HT1080 (cell line): ENCODE results near the gene USP6NL. TPM values are rescaled to one million over a fixed set of nuclear protein-coding genes. Genes with fewer than 3 reads are reported as not detected.

Experiments
- DNase-seq: peaks from one replicate; pipeline ENCODE4 v3.0.0-alpha.2; 2015; ENCODE audit warnings: low read depth
- total RNA-seq: library from RNA; depleted of rRNA; stranded (reverse); fragments of >200 nt; shearing (Covaris generic); gene quantifications from 2 replicates; pipeline ENCODE4 v1.2.3, GENCODE V29; 2014

USP6NL gene
- total RNA-seq, 1 experiment from 2014 or later: 20.8 TPM

DNA sequence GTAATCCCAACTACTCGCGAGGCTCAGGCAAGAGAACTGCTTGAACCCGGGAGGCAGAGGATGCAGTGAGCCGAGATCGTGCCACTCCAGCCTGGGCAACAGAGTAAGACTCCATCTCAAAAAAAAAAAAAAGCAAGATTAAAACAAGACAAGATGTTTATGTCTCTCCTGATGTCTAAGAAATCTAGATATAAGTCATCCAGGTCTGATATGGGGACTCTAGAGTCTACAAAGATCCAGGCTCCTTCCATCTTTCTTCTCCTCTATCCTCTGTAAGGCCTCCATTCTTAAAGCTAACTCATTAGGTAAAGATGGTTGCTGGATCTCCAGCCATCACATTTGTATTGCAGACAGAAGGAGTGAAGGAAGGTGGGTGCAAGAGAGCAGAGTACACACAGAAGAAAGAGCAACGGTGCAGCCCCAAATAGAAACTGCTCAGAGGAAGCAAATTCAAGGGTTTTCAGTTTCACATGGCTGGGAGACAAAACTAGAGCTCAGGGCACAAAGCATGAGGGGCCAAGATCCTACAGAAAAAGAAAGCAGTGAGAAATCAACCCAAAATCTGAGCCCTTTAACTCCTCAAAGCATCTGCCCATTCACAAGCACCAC lies 57.6 kb downstream of the USP6NL start:
- DNase-seq: no peak

DNA sequence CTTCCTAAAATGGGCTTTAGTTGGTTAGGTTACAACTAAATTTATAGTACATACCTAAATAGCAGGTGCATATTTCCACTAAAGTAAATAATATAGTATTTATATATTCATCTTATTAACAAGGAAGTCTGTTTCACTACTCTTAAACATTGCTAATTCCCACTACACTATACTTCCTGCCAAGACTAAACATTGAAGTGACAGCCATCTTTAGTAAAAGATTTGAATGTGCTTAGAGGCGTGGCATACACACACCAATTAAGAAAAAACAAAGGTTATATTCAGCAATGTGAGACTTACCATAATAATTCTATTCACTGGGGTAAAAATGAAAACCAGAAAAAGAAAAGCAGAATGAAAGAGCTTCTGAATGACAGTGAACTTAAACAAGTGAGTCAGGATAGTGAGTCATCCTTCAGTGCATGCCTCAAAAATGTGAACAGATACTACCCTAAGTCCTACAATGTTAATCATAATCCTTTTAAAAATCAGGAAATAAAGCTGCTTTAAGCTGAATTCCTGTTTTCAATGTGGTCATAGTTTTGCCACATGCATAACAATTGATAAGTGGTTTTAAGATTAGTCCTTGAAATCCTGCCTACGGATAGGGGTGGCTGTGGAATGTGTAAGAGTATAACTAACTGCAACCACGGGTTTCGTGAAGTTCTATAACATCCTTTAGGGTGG lies 59.4 kb downstream of the USP6NL start:
- peak; percentile 96 for DNase-seq

DNA sequence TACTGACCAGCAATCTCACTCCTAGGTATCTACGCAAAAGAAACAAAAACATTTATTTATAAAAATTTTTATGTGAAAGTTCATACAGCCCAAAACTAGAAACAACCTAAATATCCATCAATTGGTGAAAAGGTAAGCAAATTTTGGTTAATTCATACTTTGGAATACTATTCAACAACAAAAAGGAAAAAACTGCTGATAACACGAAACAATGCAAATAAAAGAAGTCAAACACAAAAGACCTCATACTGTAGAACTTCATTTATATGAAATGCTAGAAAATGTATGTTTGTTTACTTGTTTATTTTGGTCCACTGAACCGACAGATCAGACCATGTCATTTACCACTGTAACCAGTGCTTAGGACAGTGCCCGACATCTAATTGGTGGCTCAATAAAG lies 60.3 kb downstream of the USP6NL start:
- DNase-seq: no peak

DNA sequence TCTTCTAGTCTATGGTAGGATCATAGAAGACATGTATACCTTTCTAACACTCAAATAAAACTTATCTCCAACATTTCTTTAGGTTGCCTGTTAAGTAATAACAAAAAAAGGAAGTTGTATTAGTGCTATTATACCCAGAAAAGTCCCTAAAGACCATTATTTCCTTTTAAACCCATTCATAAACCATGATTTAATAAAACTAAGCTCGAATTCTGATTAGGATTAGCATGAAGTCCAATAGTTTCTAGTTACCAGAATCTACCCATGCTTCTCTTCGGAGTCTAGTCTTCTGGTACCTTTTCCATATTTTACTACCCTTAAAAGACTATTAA lies 62.7 kb downstream of the USP6NL start:
- no peak for DNase-seq

DNA sequence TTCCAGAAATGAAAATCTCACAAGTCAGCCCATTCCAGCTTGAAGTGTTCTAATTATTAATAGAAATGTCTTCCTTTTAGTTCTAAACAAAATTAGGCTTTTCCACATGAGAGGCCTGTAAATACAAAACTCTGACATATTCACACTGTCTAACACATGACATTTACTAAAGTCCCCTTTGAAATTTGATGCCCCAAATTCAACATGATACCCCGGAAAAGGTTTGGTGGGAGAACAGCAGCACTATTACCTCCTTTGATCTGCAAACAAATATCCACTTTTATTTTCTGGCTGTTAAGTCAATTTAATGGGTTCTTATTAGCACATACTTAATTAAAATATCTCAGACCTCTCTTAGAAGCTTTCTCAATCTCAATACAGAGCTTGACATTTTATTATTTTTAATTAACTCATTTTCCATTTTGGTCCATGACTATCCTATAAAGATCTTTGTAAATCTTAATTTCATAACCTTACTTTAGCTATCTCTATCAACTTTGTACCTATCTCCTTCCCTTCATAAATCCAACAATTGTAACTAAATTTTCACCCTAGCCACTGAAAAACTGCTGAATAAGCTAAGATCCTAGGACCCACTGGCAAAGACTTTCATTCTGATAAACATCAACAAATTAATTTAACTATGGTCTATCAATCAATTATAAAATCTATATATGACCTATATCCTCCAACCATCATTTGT lies 63.2 kb downstream of the USP6NL start:
- DNase-seq: no peak

DNA sequence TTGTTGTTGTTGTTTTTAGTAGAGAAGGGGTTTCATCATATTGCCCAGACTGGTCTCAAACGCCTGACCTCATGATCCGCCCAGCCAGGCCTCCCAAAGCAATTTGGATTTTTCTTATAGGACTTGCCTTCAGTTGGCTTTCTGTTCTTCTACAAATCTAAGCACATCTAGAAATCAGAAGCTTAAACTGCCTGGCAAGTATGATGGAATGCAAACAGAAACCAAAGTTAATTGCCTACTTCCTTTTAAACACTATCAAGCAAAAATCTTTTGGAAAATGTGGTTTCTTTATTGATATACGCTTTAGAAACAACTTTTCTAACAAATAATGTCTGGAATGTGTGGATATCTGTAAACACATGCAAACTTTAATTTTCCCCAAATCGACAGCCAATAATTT lies 64.9 kb downstream of the USP6NL start:
- no peak for DNase-seq

DNA sequence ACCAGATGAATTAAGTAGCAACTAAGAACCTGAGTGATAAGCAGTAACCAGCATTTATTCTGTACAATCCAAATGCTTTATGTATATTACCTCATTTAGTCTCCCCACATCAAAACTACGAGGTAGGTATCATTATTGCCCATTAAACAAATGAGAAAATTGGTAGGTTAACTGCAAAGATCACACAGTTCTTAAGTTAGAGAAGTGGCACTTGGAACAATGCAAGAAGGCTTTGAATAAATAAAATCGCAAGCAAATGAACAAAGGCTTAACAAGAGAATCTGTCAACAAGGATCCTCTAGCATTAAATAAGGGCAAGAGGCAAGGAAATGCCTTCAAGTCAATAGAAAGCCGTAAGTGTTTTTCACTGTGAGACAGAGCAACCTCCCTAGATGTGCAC lies 70.2 kb downstream of the USP6NL start:
- DNase-seq: no peak

DNA sequence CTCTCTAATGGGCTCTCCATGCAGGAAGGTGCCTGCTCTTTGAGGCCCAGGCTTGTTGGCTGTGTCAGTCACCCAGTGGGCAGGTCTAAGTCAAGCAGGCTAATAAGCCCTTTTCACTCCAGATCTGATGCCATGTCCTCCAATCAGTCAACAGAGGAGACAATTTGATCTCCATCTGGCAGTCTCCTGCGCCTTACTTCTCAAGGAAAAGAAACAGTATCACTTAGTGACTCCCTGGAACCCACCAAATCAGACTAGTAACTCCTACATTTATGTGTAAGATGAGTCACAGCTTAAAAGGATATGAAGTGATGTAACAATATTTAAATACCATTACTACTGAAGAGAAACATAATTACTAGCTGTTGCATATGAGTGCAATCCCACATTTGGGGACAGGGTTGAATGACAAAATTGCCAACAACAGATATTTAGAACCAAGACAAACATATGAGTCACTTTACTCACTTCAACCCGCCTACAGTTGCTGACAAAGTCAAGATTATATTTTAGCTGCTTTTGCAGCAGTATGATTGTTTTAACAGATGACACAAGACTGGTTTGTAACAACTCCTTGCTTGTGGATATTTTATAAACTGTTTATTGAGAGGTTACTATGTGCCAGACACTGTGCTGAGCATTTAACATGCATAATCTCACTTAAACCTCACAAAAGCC lies 72.1 kb downstream of the USP6NL start:
- DNase-seq: peak; percentile 60

DNA sequence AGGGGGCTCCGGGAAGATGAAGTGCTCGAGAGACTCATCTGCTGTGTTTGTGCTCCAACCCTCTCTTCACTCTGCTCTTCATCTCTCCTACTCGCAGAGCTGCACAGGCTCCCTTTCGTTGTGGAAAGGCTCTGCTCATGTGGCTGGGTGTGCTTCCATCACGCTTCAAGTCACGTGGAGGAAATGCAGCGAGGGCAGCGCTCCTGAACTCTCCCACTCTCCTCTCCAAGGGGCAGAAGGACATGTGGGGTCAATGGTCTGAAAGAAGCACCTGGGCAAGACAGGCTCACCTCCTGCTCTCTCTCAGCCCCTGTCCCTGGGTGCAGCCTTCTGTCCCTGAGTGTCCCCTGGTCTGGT lies 72.6 kb downstream of the USP6NL start:
- no peak for DNase-seq

DNA sequence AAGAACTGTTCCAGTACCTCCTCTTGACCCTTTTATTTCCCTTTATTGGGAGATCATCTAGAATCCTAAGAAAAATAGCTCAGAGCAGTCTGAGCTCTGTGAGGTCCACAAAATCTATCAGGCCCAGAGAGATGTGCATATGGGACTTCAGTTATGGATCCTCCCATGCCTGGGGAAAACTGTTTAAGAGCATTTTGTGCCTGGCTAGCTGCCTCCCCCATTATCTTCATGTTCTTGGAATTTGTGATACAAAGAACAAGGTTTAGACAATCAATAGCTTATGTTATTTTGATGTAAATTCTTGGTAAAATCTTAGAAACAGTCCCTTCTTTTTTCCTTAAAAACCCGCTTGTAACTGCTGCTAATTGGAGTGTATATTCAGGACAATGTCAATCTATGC lies 75.2 kb downstream of the USP6NL start:
- no peak for DNase-seq

DNA sequence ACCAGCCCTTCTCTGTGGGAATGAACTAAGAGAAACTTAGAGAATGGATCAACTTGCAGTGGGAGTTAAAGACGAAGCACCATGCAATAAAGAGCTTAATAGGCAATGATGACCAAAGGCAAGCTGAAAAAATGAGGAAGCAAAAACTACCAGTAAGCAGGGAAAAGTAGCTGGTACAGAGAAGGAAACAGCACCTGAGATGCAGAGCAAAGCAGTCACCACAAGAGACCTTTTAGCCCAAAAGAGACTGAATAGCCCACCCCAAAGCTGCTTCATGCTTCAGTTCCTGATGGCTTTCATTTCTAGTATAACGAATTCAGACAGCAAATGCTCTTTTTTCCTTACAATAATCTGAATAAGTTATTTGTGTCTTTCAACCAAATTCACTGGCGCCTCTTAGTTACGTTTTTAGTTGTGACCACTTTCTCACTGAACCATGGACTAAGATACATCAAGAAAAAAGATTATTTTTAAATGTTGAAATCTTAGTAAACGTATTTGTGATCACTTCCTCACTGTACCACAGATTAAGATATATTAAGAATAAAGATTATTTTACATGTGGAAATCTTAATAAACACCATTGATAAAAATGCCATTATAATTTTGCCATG lies 76.0 kb downstream of the USP6NL start:
- DNase-seq: no peak

DNA sequence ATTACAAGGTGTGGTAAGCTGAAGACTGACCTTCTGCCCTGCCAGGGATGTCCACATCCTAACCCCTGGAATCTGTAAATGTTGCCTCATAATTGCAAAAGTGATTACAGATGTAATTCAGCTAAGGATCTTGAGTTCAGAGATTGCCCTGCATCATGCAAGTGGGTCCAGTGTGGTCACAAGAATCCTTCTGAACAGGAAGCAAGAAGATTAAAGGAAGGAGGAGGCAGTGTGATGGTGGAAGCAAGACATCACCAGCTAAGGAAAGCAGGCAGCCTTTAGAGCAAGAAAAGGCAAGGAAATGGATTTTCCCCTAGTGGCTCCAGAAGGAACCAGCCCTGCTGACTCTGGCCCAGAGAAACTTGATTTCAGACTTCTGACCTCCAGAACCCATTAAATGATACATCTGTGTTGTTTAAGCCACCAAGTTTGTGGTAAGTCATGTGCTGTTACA lies 78.1 kb downstream of the USP6NL start:
- DNase-seq: peak; percentile 40

DNA sequence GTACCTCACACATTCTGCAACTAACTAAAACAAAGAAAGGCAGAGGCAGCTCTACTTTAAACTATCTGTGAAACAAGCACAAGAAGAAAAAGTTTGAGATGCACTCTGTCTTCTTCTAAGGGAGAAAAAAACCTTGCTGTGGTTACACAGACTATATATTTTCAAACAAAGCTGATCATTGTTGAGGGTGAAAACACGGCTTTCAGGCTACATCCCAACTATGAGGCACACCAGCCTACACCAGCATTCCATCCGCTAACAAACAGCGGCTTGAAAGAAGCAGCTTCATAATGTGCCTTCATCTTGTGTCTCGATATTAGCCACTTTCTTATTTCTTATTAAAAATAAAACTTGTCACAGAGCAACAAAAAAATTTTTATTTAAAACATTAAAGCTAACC lies 79.1 kb downstream of the USP6NL start:
- DNase-seq: no peak

DNA sequence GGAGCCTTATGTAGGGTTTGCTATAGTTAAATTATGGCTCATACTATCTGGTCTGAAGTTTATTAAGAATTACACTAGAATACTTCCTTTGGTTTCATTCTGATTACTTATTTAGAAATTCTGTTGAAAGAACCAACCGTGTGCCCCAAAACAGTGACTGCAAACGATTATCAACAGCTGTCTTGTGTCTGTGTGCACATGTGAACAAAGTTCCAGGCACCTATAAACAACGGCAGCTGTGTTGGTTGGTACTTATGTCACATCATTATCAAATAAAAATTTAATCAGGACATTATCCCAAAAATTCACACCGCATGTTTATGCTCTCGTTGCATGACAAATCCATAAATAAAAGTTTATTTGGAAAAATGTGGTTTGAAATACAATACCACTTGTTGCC lies 80.6 kb downstream of the USP6NL start:
- DNase-seq: no peak

DNA sequence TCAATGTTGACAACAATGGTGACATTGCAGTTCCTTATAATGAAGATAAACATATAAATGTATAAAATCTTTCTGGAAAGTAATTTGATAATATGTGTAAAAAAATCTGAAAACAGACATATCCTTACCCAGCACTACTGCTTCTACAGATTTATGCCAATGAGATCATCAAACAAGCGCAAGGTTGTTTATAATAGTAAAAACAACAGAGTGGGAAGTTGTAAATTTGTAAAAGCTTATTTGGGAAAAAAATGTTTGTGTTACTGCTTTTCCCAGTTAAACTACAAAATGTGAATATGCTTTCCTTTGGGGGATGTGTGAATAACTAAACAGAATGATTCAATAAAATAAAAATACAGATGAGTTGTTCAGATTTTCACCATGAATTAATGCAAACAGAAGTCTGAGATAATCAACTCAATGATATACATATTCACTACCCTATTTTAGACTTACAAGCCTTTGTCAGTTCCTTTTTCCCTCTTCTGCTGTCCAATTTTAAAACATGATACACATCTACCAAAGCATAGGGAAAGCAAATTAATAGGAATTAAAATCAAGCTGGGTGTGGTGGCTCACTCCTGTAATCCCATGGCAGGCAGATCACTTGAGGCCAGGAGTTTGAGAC lies 82.1 kb downstream of the USP6NL start:
- no peak for DNase-seq

DNA sequence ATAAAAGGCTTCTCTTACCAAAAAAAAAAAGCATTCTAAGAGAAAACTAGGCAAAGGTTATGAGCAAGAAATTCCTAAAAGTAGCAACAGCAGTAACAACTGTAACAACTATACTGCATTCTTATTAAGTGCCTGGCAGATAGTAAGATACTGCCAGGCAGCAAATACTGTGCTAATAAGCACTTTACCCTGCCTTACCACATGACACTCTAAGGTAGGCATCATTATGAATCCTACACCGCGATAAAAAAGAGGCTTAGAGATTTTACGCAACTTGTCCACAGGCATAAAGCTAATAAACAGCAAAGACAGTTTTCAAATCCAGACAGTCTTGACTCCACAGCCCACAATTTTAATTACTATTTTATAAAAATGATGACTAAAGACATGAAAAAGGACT lies 83.2 kb downstream of the USP6NL start:
- no peak for DNase-seq

DNA sequence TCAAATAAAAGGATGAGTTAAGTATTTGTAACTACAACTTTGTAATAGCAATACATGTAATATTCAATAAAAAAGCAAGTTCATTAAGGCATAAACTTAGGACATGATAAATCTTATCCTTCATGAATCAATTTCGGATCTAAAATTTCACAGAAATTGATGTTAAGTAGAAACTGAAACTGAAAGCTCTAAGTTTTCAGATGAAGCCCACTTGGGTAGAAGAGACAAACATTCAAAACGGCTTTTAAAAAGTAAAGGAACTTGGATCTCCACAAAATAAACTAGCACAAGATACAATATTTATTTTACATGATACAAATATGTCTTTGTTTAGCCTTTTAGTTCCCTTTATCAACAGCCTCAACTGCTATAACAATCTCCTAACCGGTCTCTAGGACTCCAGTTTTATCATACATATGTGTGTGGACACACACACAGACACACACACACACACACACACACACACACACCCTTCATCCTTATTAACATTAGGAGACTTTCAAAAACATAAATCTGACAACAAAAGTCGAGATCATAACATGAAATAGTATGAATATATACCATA lies 83.7 kb downstream of the USP6NL start:
- no peak for DNase-seq

DNA sequence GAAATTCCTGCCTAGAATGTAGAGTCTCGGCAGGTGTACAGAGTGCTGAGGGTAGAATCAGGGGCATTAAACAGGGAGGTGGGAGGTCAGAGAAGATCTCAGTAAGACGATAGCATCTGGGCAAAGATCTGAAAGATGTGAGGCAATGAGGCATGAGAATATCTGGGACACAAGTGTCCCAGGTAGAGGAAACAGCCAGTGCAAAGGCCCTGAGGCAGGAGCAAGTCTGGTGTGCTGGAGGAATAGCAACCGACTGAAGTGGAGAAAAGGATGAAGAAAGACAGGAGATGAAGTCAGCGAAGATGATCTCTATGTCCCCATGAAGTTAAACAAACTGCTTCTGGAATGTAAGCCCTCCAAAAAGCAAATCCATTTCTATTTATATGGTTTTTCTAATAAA lies 84.4 kb downstream of the USP6NL start:
- no peak for DNase-seq

DNA sequence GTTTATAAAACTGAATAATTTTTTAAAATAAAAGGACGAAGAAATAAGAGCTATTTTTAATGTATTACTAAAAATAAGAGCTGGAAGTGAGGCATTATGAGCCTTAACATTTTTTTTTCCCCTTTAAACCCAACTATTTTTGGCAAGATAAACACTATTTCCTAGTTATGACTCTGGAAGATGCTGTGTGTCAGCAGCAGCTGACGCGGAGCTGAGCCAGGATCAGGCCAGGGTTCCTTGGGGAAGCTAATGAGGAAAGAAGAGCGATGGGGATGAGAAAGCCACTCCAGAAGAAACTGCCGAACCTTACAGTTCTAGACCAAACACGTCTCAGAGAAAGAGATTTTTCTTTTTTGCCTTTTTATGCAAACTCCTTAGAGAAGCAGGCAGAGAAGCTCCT lies 85.9 kb downstream of the USP6NL start:
- DNase-seq: no peak

DNA sequence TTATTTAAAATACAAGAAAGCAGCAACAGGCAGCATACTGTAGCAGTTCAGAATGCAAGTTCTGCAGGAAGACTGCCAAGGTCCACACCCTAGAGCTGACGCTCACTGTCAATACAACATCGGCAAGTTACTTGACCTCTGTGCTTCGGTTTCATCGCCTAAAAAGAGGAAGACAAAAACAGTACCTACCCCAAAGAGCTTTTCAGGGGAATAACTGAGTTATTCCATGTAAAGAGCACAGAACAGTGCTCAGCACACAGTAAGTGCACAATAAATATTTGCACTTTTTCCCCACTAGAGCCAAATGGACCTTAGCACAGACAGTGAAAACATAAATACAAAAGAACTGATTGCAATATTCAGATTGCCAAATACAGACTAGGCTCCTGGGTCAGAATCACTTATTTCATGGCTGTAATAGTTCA lies 88.6 kb downstream of the USP6NL start:
- no peak for DNase-seq

DNA sequence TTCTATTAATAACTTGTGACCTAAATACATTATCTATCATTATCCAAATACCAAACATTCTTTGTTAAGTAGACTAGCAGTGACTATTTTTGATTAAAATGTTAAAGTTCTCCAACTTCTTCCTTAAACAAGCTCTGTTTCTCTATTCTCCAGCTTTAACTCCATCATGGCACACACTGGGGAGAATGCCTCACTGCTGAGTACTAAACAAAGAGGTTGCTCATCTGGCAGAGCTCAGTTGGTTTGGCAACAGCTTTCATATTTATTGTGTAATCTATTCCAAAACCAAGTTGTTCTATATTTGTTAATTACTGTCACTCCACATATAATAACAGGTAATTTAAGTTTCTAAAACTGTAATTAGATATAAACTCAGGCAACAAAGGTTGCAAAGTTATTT lies 89.6 kb downstream of the USP6NL start:
- no peak for DNase-seq
